HCT116 (cell line): ENCODE data around the gene DPH5. TPM values are rescaled to one million over a fixed set of nuclear protein-coding genes. Genes with fewer than 3 reads are reported as not detected.

Experiments
- ATAC-seq: fragments of 200-7000 bp; cut with Tn5 transposase; 2 replicates; pipeline ENCODE4 v1.9.1; 2020; ENCODE audit warnings: mild to moderate bottlenecking, moderate library complexity
- BruUV-seq: library from RNA; stranded (reverse); fragments of 400-500 nt; replicated peaks from 2 replicates; lab custom pipeline; 2021; lab: Mats Ljungman, UMichigan
- CTCF ChIA-PET: fragments of 300-600 bp; sonication (Branson Sonifier 250); formaldehyde crosslinking; loops from one replicate; lab custom pipeline; 2021; ENCODE audit warnings: antibody characterized with exemption; lab: Charles Lee
- POLR2A ChIA-PET: fragments of 300-600, 350-600 bp; sonication (Branson Sonifier 250); formaldehyde crosslinking; loops from one replicate; lab custom pipeline; 2021; ENCODE audit warnings: antibody characterized with exemption; lab: Charles Lee
- RAD21 ChIA-PET, 2 experiments: fragments of 300-600 bp; sonication (Branson Sonifier 250); formaldehyde crosslinking; loops; one replicate each; lab custom pipeline; 2023; ENCODE audit warnings: low total read pairs in 2 of 2; ENCODE audit not compliant: uncharacterized antibody in 2 of 2, unreplicated experiment in 2 of 2, low non-redundant PET in 1 of 2; lab: Charles Lee
- DNase-seq: peaks from one replicate; pipeline ENCODE4 v3.0.0-alpha.2; 2010; ENCODE audit warnings: low read depth, low spot score
- H2AFZ ChIP-seq: fragments of 200-600 bp; shearing (Covaris generic), sonication (generic); 2 replicates; pipeline ENCODE4 v1.6.1; 2017; ENCODE audit warnings: low read depth, mixed run types, mixed read lengths, antibody characterized with exemption, low read length; ENCODE audit not compliant: poor library complexity, severe bottlenecking
- H3K27ac ChIP-seq: 2 replicates; pipeline ENCODE4 v1.5.1; 2012; ENCODE audit warnings: low read depth, low read length
- H3K27me3 ChIP-seq: fragments of 200-600 bp; sonication (generic); 2 replicates; pipeline ENCODE4 v1.6.1; 2016; ENCODE audit warnings: mixed run types, low read length, mixed read lengths; ENCODE audit not compliant: insufficient read depth
- H3K36me3 ChIP-seq, 2 experiments: fragments of 200-500 bp in 1 of 2; fragments of 200-600 bp in 1 of 2; sonication (Bioruptor generic) in 1 of 2; sonication (generic) in 1 of 2; 2 replicates each; pipeline versions ENCODE4 v1.5.1 to v1.6.1; 2014 to 2016; ENCODE audit warnings: low read length in 2 of 2, inconsistent platforms in 1 of 2, mixed read lengths in 1 of 2, mixed run types in 1 of 2; ENCODE audit not compliant: insufficient read depth in 2 of 2, control insufficient read depth in 1 of 2
- H3K4me1 ChIP-seq, 2 experiments: fragments of 200-600 bp in 1 of 2; sonication (generic) in 1 of 2; 2 replicates each; pipeline versions ENCODE4 v1.5.1 to v1.6.1; 2012 to 2017; ENCODE audit warnings: low read length in 2 of 2, inconsistent platforms in 1 of 2, mild to moderate bottlenecking in 1 of 2, mixed read lengths in 1 of 2, mixed run types in 1 of 2, moderate library complexity in 1 of 2; ENCODE audit not compliant: insufficient read depth in 2 of 2, control insufficient read depth in 1 of 2
- H3K4me2 ChIP-seq: fragments of 200-600 bp; sonication (generic); 2 replicates; pipeline ENCODE4 v1.6.1; 2017; ENCODE audit warnings: mixed run types, low read length, mixed read lengths
- H3K4me3 ChIP-seq, 2 experiments: fragments of 200-600 bp in 1 of 2; sonication (generic) in 1 of 2; replicated peaks in 1 of 2; 2 replicates each; pipeline ENCODE4 v1.5.1; 2011 to 2016; ENCODE audit warnings: low read length in 2 of 2, control low read depth in 1 of 2, low read depth in 1 of 2, mild to moderate bottlenecking in 1 of 2, mixed read lengths in 1 of 2, mixed run types in 1 of 2
- H3K79me2 ChIP-seq: fragments of 200-600 bp; sonication (generic); 2 replicates; pipeline ENCODE4 v1.6.1; 2017; ENCODE audit warnings: mild to moderate bottlenecking, mixed run types, low read length, moderate library complexity, mixed read lengths; ENCODE audit not compliant: insufficient read depth
- H3K9ac ChIP-seq: fragments of 200-600 bp; sonication (generic); 2 replicates; pipeline ENCODE4 v1.6.1; 2016; ENCODE audit warnings: low read length, mixed read lengths
- H3K9me2 ChIP-seq: fragments of 200-600 bp; sonication (generic), shearing (Covaris generic); 2 replicates; pipeline ENCODE4 v1.6.1; 2017; ENCODE audit warnings: mixed run types, mild to moderate bottlenecking, moderate library complexity; ENCODE audit not compliant: insufficient read depth
- H3K9me3 ChIP-seq, 2 experiments: fragments of 200-500 bp in 1 of 2; fragments of 200-600 bp in 1 of 2; sonication (Bioruptor generic) in 1 of 2; sonication (generic) in 1 of 2; 2 replicates each; pipeline ENCODE4 v1.6.1; 2014 to 2017; ENCODE audit warnings: low read length in 2 of 2, mixed read lengths in 2 of 2, inconsistent platforms in 1 of 2, low read depth in 1 of 2, mild to moderate bottlenecking in 1 of 2, mixed run types in 1 of 2, moderate library complexity in 1 of 2; ENCODE audit not compliant: control insufficient read depth in 1 of 2, insufficient read depth in 1 of 2
- H4K20me1 ChIP-seq: fragments of 200-600 bp; sonication (generic), shearing (Covaris generic); 2 replicates; pipeline ENCODE4 v1.6.1; 2017; ENCODE audit warnings: mixed run types, mild to moderate bottlenecking, moderate library complexity; ENCODE audit not compliant: insufficient read depth
- ATF3 ChIP-seq: IDR thresholded peaks from 2 replicates; pipeline ENCODE4 v1.6.1; 2012
- CBX3 ChIP-seq: IDR thresholded peaks from 2 replicates; pipeline ENCODE4 v1.6.1; 2012; ENCODE audit warnings: low read depth
- CEBPB ChIP-seq: IDR thresholded peaks from 2 replicates; pipeline ENCODE4 v1.6.1; 2012; ENCODE audit warnings: low read depth
- EGR1 ChIP-seq: IDR thresholded peaks from 2 replicates; pipeline ENCODE4 v1.6.1; 2012; ENCODE audit warnings: low read depth
- EZH2 ChIP-seq: fragments of 200-600 bp; sonication (generic); IDR thresholded peaks from 2 replicates; pipeline ENCODE4 v1.6.1; 2017; ENCODE audit warnings: antibody characterized with exemption, mixed run types
- EZH2phosphoT487 ChIP-seq: fragments of 200-600 bp; IDR thresholded peaks from 2 replicates; pipeline ENCODE4 v1.6.1; 2018; ENCODE audit warnings: antibody characterized with exemption, borderline replicate concordance
- FOSL1 ChIP-seq: IDR thresholded peaks from 2 replicates; pipeline ENCODE4 v1.6.1; 2012; ENCODE audit warnings: low read depth
- JUND ChIP-seq: IDR thresholded peaks from 2 replicates; pipeline ENCODE4 v1.6.1; 2012
- RAD21 ChIP-seq: IDR thresholded peaks from 2 replicates; pipeline ENCODE4 v1.6.1; 2012; ENCODE audit warnings: low read depth, mild to moderate bottlenecking
- REST ChIP-seq: IDR thresholded peaks from 2 replicates; pipeline ENCODE4 v1.6.1; 2012; ENCODE audit warnings: low read depth
- SP1 ChIP-seq: IDR thresholded peaks from 2 replicates; pipeline ENCODE4 v1.6.1; 2012; ENCODE audit warnings: low read depth
- TCF7L2 ChIP-seq: IDR thresholded peaks from 2 replicates; pipeline ENCODE4 v1.7.0; 2011; ENCODE audit warnings: borderline replicate concordance, inconsistent platforms; ENCODE audit not compliant: insufficient read depth, insufficient read length; ENCODE audit errors: extremely low read depth
- YY1 ChIP-seq: IDR thresholded peaks from 2 replicates; pipeline ENCODE4 v1.6.1; 2011; ENCODE audit warnings: low read length, low read depth, moderate library complexity, mild to moderate bottlenecking; ENCODE audit not compliant: insufficient replicate concordance; ENCODE audit errors: extremely low read depth
- ZFX ChIP-seq: fragments of 450-650 bp; IDR thresholded peaks from 2 replicates; pipeline ENCODE4 v1.6.1; 2017
- ZNF274 ChIP-seq: fragments of 200-500 bp; sonication (Bioruptor generic); IDR thresholded peaks from 2 replicates; pipeline ENCODE4 v1.6.1; 2014; ENCODE audit warnings: mild to moderate bottlenecking, low read depth, low read length, inconsistent platforms
- intact Hi-C: fragments of 100-400 bp; cut with micrococcal nuclease; formaldehyde crosslinking; loops from 2 replicates; pipeline ENCODE4 v1.10.0; 2022
- total RNA-seq: library from RNA; stranded (reverse); gene quantifications from one replicate; pipeline ENCODE4 v1.2.1, GENCODE V29; 2021; ENCODE audit not compliant: unreplicated experiment

Gene DPH5
- total RNA-seq, 1 experiment from 2014 or later, result 55.8 TPM

GRCh38 chr1:100952104-100952745 is 73.4 kb downstream of the DPH5 start:
- Histone ChIP-seq H3K4me1 (peaks cover 0 to 13% of the 10 kb centered on the region in 2 experiments; a peak in 2 of 4 replicates), H3K9me2 (no peaks in the 10 kb centered on the region), H3K79me2 (no peaks in the 10 kb centered on the region), H3K9me3 (no peaks in the 10 kb centered on the region), H2AFZ (no peak overlapping the region), H3K36me3 (no peaks in the 10 kb centered on the region; a peak in 1 of 4 replicates), H3K27me3 (no peaks in the 10 kb centered on the region), H4K20me1 (no peaks in the 10 kb centered on the region), H3K4me2 (no peak overlapping the region), H3K9ac (no peak overlapping the region), H3K4me3 (no peak overlapping the region), H3K27ac (no peak overlapping the region)
- ChIA-PET RAD21 (no interaction called here), POLR2A (no interaction called here), CTCF (no interaction called here)
- DNase-seq (no peak), ATAC-seq (no peak)
- TF ChIP-seq ZFX (no peak), CEBPB (no peak), FOSL1 (no peak), ATF3 (no peak), EZH2 (no peak), TCF7L2 (no peak), EZH2phosphoT487 (no peak), ZNF274 (no peak), REST (no peak), RAD21 (no peak), SP1 (no peak), YY1 (no peak), JUND (no peak), CBX3 (no peak), EGR1 (no peak)
- intact Hi-C loops, result no loop called here
- BruUV-seq, result no TSS peak
